ENCODE data around the gene SAE1. TPM values are rescaled to one million over a fixed set of nuclear protein-coding genes. Genes with fewer than 3 reads are reported as not detected.

Gene SAE1
- total RNA-seq, 1 experiment from 2014 or later: 234 TPM

DNA sequence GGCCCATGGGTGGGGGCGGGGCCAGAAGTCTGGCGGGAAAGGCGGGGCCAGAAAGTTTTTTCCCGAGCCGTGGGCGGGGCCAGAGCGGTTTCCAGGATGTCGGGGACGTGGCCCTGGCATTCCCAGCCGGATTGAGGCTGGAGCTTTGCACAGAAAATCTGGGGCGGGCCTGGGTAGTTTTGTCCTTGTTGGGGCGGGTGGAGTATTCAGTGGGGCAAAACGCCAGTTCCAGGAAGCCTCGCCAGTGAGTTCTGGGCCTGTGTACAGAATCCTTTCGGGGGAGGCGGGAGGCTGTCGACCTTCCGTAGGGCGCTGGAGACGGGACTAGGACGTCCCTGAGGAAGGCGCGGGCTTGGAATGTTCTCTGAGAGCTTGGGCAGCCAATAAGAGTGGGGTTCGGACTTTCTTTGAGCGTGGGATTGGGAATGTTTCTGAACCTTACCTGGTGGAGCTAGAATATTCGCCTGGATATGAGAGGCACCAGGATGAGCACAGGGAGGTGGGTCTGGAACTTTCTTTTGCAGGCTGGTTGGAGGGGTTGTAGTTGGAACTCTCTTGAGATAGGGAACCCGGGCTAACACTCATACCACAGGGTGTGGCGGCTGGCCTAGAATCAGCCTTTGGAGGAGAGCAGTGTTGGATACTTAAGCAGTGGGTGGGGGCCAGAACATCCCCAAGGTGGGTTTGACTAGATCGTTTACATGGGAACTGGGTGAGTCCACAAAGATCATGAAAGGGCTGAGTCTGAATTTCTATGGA, 127.0 kb downstream of the SAE1 start:
- no CpG with 5 or more reads among the region's 29 CpGs for WGBS (ENCODE audit: extremely low coverage, insufficient read length, low lambda C conversion rate)
- Histone ChIP-seq H3K23me2 (ENCODE audit: insufficient read length, low read depth, low read length, poor library complexity, severe bottlenecking) (peaks cover 12% of the 10 kb centered on the region), H2BK120ac (ENCODE audit: low read depth, low read length, poor library complexity, severe bottlenecking) (no peak overlapping the region), H2BK5ac (ENCODE audit: insufficient read length, low read length) (peak overlapping the region; percentile 16), H2AFZ (ENCODE audit: low read length) (no peak overlapping the region), H3K14ac (ENCODE audit: insufficient read depth, low read length) (peak overlapping the region; percentile 38), H2BK15ac (ENCODE audit: low read depth, low read length) (no peak overlapping the region), H4K91ac (ENCODE audit: insufficient read length, low read depth, low read length) (no peak overlapping the region), H3T11ph (ENCODE audit: low read length) (no peak overlapping the region), H3K79me2 (ENCODE audit: insufficient read depth, low read length) (no peaks in the 10 kb centered on the region), H3K79me1 (ENCODE audit: insufficient read depth, low read depth, low read length, poor library complexity, severe bottlenecking) (no peaks in the 10 kb centered on the region), H3K4me1 (ENCODE audit: insufficient read depth, low read length) (no peaks in the 10 kb centered on the region), H3K4ac (ENCODE audit: low read depth, low read length) (no peak overlapping the region; the same call in 1 of the 2 replicates), H3K27me3 (ENCODE audit: insufficient read depth, low read length) (no peaks in the 10 kb centered on the region), H3K56ac (ENCODE audit: insufficient read length, low read depth, low read length) (no peak overlapping the region), H4K5ac (ENCODE audit: insufficient read length, low read depth, low read length) (no peak overlapping the region), H4K8ac (replicated peaks; ENCODE audit: insufficient read length, low read depth, low read length) (no peak overlapping the region), H2BK20ac (ENCODE audit: low read depth, low read length, poor library complexity, severe bottlenecking) (no peak overlapping the region), H2AK5ac (ENCODE audit: insufficient read length, low read length) (no peak overlapping the region), H2BK12ac (ENCODE audit: insufficient read length, low read depth, low read length) (peak overlapping the region; percentile 2), H3K18ac (ENCODE audit: insufficient read length, low read depth, low read length) (peak overlapping the region; percentile 74), H4K20me1 (ENCODE audit: control insufficient read depth, insufficient read depth, insufficient read length) (no peaks in the 10 kb centered on the region), H3K9ac (ENCODE audit: extremely low read depth, insufficient read length, low read length) (peak overlapping the region; percentile 83), H3K4me2 (ENCODE audit: insufficient read depth, insufficient read length, low read length) (peak overlapping the region; percentile 98), H3K9me3 (ENCODE audit: control insufficient read depth, low read depth, low read length) (no peaks in the 10 kb centered on the region), H3K23ac (ENCODE audit: insufficient read length, low read depth, low read length) (no peak overlapping the region), H3K27ac (ENCODE audit: insufficient read length, low read depth, low read length) (peak overlapping the region; percentile 76)
- H3K9me3 Mint-ChIP-seq: no peaks in the 10 kb centered on the region
- H3K36me3 Mint-ChIP-seq (ENCODE audit: insufficient read depth in 1 of 3, low read depth in 3 of 3): peaks cover 34 to 47% (median 40%) of the 10 kb centered on the region in 3 experiments; a peak in 6 of 7 replicates
- H3K4me3 Mint-ChIP-seq: peak overlapping the region; percentile 86 to 89
- TF ChIP-seq, protein P1, sequence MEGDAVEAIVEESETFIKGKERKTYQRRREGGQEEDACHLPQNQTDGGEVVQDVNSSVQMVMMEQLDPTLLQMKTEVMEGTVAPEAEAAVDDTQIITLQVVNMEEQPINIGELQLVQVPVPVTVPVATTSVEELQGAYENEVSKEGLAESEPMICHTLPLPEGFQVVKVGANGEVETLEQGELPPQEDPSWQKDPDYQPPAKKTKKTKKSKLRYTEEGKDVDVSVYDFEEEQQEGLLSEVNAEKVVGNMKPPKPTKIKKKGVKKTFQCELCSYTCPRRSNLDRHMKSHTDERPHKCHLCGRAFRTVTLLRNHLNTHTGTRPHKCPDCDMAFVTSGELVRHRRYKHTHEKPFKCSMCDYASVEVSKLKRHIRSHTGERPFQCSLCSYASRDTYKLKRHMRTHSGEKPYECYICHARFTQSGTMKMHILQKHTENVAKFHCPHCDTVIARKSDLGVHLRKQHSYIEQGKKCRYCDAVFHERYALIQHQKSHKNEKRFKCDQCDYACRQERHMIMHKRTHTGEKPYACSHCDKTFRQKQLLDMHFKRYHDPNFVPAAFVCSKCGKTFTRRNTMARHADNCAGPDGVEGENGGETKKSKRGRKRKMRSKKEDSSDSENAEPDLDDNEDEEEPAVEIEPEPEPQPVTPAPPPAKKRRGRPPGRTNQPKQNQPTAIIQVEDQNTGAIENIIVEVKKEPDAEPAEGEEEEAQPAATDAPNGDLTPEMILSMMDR (conservative IDR thresholded peaks at IDR 0.05): no peak
- DNase-seq: no peak
- H3K27ac Mint-ChIP-seq: peak overlapping the region; percentile 96 to 99 (median 99)
- no peaks in the 10 kb centered on the region; the same call in 1 of the 2 replicates for H3K27me3 Mint-ChIP-seq (ENCODE audit: low read depth)
- H3K4me1 Mint-ChIP-seq: peaks cover 12 to 21% of the 10 kb centered on the region in 2 experiments

All from H9 (cell line).